HL-60 (cell line): Measurements from ENCODE around the gene ZBTB40.

ENCODE experiments used
- DNase-seq, 2 experiments: peaks; one replicate each; pipeline ENCODE4 v3.0.0-alpha.2; 2010 to 2020; ENCODE audit warnings: low read depth in 1 of 2, low spot score in 1 of 2
- H3K27ac ChIP-seq: fragments of 250-450 bp; sonication (Bioruptor Pico); replicated peaks from 2 replicates; pipeline ENCODE4 v1.5.1; 2020; ENCODE audit warnings: mild to moderate bottlenecking, moderate library complexity
- H3K27me3 ChIP-seq: fragments of 250-450 bp; sonication (Bioruptor Pico); 2 replicates; pipeline ENCODE4 v1.5.1; 2021; ENCODE audit warnings: mild to moderate bottlenecking, moderate library complexity; ENCODE audit not compliant: insufficient read depth, poor library complexity, severe bottlenecking
- H3K4me3 ChIP-seq: replicated peaks from 2 replicates; pipeline ENCODE4 v1.5.1; 2011; ENCODE audit warnings: mild to moderate bottlenecking, control low read depth, low read length; ENCODE audit not compliant: insufficient read depth
- CTCF ChIP-seq: IDR thresholded peaks from one replicate; pipeline ENCODE4 v1.5.1; 2011; ENCODE audit warnings: low read length, control low read depth, inconsistent platforms; ENCODE audit not compliant: insufficient read depth
- GABPA ChIP-seq: IDR thresholded peaks from 2 replicates; pipeline ENCODE4 v1.6.1; 2012; ENCODE audit warnings: low read depth
- POLR2AphosphoS5 ChIP-seq: IDR thresholded peaks from 2 replicates; pipeline ENCODE4 v1.6.1; 2012; ENCODE audit warnings: low read depth
- SPI1 ChIP-seq: IDR thresholded peaks from 2 replicates; pipeline ENCODE4 v1.6.1; 2012; ENCODE audit warnings: low read depth, mild to moderate bottlenecking, borderline replicate concordance
- long read RNA-seq: library from polyadenylated mRNA; unstranded; transcript quantifications from one replicate; pipeline ENCODE4 v2.0.0, GENCODE V29; 2020
- TF ChIP-seq, protein P1 (sequence below): IDR thresholded peaks from 2 replicates; pipeline ENCODE4 v1.6.1; 2012; ENCODE audit warnings: low read depth; ENCODE audit not compliant: insufficient replicate concordance

ZBTB40 gene, protein sequence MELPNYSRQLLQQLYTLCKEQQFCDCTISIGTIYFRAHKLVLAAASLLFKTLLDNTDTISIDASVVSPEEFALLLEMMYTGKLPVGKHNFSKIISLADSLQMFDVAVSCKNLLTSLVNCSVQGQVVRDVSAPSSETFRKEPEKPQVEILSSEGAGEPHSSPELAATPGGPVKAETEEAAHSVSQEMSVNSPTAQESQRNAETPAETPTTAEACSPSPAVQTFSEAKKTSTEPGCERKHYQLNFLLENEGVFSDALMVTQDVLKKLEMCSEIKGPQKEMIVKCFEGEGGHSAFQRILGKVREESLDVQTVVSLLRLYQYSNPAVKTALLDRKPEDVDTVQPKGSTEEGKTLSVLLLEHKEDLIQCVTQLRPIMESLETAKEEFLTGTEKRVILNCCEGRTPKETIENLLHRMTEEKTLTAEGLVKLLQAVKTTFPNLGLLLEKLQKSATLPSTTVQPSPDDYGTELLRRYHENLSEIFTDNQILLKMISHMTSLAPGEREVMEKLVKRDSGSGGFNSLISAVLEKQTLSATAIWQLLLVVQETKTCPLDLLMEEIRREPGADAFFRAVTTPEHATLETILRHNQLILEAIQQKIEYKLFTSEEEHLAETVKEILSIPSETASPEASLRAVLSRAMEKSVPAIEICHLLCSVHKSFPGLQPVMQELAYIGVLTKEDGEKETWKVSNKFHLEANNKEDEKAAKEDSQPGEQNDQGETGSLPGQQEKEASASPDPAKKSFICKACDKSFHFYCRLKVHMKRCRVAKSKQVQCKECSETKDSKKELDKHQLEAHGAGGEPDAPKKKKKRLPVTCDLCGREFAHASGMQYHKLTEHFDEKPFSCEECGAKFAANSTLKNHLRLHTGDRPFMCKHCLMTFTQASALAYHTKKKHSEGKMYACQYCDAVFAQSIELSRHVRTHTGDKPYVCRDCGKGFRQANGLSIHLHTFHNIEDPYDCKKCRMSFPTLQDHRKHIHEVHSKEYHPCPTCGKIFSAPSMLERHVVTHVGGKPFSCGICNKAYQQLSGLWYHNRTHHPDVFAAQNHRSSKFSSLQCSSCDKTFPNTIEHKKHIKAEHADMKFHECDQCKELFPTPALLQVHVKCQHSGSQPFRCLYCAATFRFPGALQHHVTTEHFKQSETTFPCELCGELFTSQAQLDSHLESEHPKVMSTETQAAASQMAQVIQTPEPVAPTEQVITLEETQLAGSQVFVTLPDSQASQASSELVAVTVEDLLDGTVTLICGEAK
- long read RNA-seq, full-length matches to known transcripts, result 1 of 27 reads
- long read RNA-seq, partial matches to known transcripts, result 12 of 27 reads
- long read RNA-seq, other reads (novel, unspliced or antisense), result 14 of 27 reads

GRCh38 chr1:22451702-22452480 lies at the start of gene ZBTB40:
Gene ZBTB40 (plus strand): TSS chr1:22451851. CDS start chr1:22489949, 38,098 bp downstream.
- H3K4me3 ChIP-seq, result peak within 1 kb of the TSS; percentile 81
- TF ChIP-seq, protein P1, sequence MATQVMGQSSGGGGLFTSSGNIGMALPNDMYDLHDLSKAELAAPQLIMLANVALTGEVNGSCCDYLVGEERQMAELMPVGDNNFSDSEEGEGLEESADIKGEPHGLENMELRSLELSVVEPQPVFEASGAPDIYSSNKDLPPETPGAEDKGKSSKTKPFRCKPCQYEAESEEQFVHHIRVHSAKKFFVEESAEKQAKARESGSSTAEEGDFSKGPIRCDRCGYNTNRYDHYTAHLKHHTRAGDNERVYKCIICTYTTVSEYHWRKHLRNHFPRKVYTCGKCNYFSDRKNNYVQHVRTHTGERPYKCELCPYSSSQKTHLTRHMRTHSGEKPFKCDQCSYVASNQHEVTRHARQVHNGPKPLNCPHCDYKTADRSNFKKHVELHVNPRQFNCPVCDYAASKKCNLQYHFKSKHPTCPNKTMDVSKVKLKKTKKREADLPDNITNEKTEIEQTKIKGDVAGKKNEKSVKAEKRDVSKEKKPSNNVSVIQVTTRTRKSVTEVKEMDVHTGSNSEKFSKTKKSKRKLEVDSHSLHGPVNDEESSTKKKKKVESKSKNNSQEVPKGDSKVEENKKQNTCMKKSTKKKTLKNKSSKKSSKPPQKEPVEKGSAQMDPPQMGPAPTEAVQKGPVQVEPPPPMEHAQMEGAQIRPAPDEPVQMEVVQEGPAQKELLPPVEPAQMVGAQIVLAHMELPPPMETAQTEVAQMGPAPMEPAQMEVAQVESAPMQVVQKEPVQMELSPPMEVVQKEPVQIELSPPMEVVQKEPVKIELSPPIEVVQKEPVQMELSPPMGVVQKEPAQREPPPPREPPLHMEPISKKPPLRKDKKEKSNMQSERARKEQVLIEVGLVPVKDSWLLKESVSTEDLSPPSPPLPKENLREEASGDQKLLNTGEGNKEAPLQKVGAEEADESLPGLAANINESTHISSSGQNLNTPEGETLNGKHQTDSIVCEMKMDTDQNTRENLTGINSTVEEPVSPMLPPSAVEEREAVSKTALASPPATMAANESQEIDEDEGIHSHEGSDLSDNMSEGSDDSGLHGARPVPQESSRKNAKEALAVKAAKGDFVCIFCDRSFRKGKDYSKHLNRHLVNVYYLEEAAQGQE, result no peak
- TF ChIP-seq POLR2AphosphoS5, result peak; percentile 80
- TF ChIP-seq GABPA, result no peak
- TF ChIP-seq CTCF, result no peak
- no peak; the same call in 1 of the 2 replicates for TF ChIP-seq SPI1
- H3K27ac ChIP-seq, result peak within 1 kb of the TSS; percentile 84
- peak; percentile 94 to 95 for DNase-seq
- H3K27me3 ChIP-seq, result no peaks in the 10 kb centered on the region

- Histone ChIP-seq H3K27ac (no peak overlapping the region), H3K4me3 (no peak overlapping the region), H3K27me3 (peaks cover 12% of the 10 kb centered on the region)
- DNase-seq, result no peak
- TF ChIP-seq, protein P1, result no peak
- no peak for TF ChIP-seq GABPA
- no peak for TF ChIP-seq POLR2AphosphoS5
- no peak for TF ChIP-seq SPI1
- TF ChIP-seq CTCF, result no peak
Observed at GRCh38 chr1:22402356-22403053, 49.1 kb upstream of the ZBTB40 start.
